GM18520 (cell line): ENCODE measurements around the gene OR51G2.
"Not testable (repeated sequence)": the region's sequence is repeated elsewhere in the genome, so short reads cannot be mapped to it uniquely, and the experiment has no call there.

Experiments
- ATAC-seq: cut with Tn5 transposase; IDR thresholded peaks from one replicate; pipeline ENCODE4 v1.9.1; 2021; ENCODE audit not compliant: unreplicated experiment

OR51G2 gene

DNA sequence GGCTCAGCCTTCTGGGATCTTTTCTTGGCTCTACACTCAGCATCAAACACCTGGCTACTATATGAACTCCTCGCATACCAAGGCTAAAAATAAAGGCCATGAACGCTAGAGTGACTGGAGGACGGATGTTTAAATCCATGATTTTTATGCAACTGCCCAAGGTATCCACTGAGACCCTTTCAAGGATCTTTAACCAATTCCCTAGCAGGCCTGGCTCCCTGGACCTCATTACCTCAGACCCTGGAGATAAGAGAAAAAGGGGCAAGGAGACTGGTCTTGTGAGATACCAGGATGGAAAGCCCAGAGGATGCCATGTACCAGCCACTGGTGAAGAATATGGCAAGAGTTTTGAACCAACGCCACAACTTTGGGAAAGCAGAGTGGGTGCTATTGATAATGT, at the start of gene OR51G2:
TSS of gene OR51G2 (minus strand) at position 101 of the 400 bp plus-strand sequence. CDS start 3,687 bp downstream, outside the sequence.
- no peak for ATAC-seq

DNA sequence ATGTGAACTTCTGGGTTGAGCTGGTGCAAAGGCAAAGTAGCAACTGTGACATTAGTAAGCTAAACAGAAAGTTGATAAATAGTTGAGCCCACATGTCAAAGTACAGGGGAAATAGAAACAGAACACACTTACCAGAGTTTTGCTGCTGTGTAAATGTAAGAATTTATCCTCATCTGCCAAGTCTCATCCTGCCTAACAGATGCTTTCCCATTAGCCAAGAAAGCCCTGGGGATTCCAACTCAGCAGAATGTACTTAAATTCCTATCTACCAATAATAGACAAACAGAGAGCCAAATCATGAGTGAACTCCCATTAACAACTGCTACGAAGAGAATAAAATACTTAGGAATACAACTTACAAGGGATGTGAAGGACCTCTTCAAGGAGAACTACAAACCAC, 43.7 kb upstream of the OR51G2 start:
- no peak for ATAC-seq

- no peak for ATAC-seq
Measured at GRCh38 chr11:4960877-4961276, 41.7 kb upstream of the OR51G2 start.

DNA sequence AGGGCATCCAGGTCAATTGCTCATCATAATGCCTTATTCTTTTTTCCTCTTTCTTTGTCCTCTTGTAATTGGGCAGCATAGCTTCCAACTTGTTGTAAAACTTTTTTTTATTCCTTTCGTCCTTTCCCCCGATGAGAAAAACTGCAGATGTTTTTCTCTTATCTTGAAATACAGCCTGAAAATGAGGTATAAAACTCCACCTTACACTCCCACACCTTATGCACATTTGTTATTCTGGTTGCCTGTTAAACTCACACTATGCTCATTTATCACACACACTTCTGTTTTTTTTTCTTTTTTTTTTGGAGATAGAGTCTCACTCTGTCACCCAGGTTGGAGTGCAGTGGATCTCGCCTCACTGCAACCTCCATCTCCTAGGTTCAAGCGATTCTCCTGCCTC, 38.2 kb upstream of the OR51G2 start:
- no peak for ATAC-seq

DNA sequence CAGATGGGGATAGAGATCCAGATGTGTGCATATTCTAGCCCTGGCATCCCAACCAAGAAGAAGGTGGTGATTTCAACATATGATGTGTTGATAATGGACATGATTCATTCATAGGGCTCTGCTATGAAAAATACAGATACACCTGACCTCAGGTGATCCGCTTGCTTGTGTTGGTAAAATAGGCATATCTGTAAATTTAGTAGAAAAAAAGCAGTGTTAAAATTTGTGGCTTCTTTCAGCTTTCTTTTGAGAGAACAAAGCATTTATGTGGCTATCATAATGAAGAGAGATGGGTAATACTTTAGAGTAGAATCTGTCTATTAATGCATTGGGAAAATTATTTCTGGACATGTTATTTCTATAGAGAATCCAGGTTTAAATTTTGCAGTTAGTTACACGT, 36.5 kb upstream of the OR51G2 start, which contains the start of gene OR51A2:
TSS of gene OR51A2 (minus strand) at position 101 of the 400 bp plus-strand sequence. CDS start at position 101, 0 bp downstream.
- ATAC-seq = not testable (repeated sequence)

DNA sequence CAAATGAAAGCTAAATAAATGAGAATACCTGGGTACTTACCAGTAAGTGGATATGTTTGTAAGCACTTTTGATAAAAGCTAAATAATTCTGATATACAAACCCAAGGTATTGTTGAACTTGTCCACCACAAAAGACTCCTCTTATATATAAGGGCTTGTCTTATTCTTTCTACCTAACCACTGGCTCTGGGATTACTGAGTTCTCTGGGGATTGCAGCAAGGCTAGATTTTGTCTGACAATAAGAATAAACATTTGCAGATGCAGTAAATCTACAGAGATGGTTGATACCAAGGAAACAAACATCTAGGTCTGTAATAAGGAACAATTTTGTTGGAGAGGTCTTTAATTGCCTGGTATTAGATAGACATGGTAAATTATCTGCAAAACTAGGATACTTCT, 28.4 kb upstream of the OR51G2 start, which contains the start of gene OR51A4:
TSS of gene OR51A4 (minus strand) at position 101 of the 400 bp plus-strand sequence. CDS start 505 bp downstream, outside the sequence.
- ATAC-seq = no peak

- no peak for ATAC-seq
Measured at GRCh38 chr11:4936745-4937144, 17.6 kb upstream of the OR51G2 start.

DNA sequence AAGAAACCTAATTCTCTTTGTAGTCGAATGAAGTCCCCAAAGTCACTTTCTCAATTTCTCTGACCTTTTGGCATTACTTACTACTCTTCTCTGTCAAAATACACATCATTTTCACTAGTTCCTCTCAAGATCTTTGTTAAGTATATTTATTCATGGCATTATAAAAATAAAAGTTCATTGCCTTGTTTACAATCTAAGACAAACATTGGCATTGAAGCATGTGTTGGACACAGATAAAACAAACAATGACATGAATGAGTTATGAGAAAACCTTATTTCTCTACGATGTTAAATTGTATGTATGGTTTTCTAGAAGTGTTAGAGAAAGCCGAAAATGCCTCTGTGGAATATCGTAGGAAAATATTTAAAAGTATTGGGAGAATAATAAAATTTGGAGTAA, 13.6 kb upstream of the OR51G2 start:
- no peak for ATAC-seq

DNA sequence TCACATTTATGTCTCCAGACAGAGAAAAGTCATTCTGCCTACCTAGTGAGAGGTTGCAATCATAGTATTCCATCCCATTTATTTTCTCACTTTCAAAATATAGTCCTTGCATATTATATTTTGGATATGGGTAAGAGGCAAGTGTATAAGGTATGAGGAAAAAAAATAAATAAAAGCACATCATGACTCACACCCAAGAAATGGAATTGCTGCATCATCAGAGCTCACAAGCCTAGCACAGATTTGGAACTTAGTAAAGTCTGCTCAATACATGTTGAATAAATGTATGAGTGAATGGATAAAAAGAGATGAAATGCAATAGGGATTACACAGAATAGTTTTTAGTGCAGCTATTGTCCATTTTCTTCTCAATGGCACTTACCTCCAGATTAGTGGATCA, 7.5 kb upstream of the OR51G2 start:
- no peak for ATAC-seq

GRCh38 chr11:4924239-4924638, 5.1 kb upstream of the OR51G2 start, which contains the start of gene OR51G1:
Gene OR51G1, minus strand, starts transcription at chr11:4924339. Its CDS starts 0 bp downstream, at chr11:4924339.
- no peak for ATAC-seq

DNA sequence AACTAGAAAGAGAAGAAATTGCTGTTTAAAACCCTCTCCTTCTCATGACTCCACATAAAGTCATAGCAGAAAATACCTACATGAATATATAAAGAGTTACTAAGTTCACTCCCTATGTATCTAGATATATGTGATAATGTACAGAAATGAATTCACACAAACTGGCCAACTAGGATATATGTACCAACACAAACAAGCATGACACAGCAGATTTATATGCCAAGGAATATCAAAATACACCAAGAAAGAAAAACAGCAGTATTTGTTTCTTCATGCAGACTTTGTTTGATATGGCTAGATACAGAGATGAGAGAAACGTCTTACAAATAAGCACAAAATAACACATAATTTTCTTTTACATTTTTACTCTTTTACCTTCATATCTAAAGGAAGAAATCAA, 3.2 kb upstream of the OR51G2 start:
- no peak for ATAC-seq

GRCh38 chr11:4921796-4922195, 2.6 kb upstream of the OR51G2 start:
- no peak for ATAC-seq

GRCh38 chr11:4916581-4916980, 2.6 kb downstream of the OR51G2 start:
- ATAC-seq = no peak

DNA sequence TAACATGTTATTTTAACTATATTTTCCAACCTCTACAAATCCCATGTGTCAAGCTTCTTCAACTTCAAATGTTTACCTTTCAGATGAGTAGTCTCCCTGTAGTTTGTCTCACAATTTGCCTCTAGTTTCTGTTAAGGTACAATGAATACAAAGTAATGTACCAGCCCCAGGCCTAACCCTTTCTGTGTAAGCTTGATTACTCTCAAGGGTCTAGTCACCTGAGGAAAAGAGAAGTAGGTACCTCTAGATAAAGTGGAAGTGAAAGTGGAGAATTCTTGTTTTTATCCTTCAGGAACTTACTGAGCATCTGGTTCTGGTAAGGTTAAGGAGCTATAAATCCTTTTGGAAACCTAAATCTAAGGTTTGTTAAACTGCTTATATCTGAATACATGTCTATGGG, 15.7 kb downstream of the OR51G2 start, which contains the start of gene OR51A7:
TSS of gene OR51A7 (plus strand) at position 300 of the 400 bp plus-strand sequence. CDS start 3,587 bp downstream, outside the sequence.
- no peak for ATAC-seq

GRCh38 chr11:4891996-4892640, 27.0 kb downstream of the OR51G2 start:
- ATAC-seq = no peak

DNA sequence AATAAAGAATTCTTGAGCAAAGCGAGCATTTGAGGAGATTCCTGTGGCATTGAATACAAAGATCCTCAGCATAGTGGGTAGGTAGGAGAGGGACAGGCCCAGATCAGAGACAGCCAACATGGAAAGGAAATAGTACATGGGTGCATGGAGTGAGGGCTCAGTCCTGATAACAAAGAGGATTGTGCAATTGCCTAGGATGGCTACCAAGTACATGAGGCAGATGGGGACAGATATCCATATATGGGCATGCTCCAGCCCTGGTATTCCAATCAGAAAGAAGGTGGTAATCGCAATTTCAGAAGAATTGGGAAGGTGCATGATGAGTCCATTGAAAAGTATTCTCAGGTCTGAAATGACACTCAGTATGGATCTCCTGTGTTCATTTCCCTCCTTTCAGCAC, 28.9 kb downstream of the OR51G2 start:
- ATAC-seq = no peak

DNA sequence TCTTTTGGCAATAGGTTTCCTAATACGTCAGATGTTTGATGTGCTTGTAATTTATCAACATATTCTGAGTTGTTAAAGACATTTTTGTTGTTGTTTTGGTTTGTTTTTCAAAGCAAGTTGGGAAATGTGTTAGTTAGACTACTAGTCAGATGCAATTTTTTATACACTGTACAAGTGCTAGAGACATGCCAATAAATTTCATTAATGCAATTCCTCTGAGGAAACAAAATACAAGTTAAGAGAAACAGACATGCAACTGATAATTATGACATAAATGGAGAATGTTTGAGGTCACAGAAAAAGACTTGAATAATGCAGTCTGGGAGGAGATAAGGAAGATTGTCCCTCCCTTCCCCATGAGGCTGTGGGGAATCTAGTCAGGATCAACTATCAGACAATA, 31.6 kb downstream of the OR51G2 start:
- no peak for ATAC-seq

GRCh38 chr11:4886186-4886585, 33.0 kb downstream of the OR51G2 start:
- ATAC-seq = no peak

DNA sequence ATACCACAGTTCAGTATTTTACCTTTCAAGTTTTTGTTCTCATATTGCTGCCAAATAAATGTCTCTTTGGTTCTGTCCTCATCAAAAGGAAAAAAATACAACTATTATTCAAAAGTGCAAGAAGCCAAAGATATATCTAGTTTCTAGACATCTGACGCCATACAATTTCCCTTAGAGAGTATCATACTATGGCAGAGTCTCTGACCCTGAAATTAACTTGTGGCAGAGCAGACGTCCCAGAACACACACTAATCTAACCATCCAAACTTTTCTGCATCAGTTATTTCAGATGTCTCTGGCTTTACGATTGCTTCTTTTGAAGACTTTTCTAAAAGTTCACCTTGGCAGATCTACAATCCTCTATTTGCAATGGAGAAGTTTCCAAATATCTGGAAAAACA, 34.8 kb downstream of the OR51G2 start:
- ATAC-seq = no peak

DNA sequence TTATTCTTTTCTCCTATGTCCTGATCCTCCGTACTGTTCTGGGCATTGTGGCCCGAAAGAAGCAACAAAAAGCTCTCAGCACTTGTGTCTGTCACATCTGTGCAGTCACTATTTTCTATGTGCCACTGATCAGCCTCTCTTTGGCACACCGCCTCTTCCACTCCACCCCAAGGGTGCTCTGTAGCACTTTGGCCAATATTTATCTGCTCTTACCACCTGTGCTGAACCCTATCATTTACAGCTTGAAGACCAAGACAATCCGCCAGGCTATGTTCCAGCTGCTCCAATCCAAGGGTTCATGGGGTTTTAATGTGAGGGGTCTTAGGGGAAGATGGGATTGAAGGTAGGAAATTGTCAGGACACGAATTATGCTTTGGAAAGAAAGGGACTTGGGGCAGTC, 36.6 kb downstream of the OR51G2 start:
- ATAC-seq = no peak

DNA sequence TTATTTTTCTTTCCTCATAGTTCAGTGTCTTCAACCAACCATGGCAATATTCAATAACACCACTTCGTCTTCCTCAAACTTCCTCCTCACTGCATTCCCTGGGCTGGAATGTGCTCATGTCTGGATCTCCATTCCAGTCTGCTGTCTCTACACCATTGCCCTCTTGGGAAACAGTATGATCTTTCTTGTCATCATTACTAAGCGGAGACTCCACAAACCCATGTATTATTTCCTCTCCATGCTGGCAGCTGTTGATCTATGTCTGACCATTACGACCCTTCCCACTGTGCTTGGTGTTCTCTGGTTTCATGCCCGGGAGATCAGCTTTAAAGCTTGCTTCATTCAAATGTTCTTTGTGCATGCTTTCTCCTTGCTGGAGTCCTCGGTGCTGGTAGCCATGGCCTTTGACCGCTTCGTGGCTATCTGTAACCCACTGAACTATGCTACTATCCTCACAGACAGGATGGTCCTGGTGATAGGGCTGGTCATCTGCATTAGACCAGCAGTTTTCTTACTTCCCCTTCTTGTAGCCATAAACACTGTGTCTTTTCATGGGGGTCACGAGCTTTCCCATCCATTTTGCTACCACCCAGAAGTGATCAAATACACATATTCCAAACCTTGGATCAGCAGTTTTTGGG, 37.2 kb downstream of the OR51G2 start, which contains the start of gene OR51T1:
TSS of gene OR51T1 (plus strand) at position 41 of the 641 bp plus-strand sequence. CDS start at position 41, 0 bp downstream.
- ATAC-seq = no peak

DNA sequence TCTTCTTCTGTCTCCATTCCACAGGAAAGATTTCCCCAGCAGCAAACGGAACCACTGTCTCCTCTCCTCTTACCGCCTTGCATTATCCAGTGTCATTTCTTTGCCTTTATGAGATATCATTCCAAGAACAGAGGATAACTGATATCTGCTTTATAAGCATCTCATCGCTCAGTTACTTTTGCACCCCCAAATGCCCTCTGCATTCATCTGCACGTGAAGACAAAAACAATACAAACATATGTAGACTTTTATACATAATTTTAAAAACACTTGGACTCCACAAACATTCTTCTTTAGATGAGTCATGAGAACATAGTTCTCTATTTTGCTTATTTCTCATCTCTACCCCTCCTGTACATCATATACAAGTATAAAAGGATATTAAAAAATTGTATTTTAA, 38.0 kb downstream of the OR51G2 start:
- no peak for ATAC-seq
